ENCODE data around the gene PHLDA1.
"Not testable (repeated sequence)": the region's sequence is repeated elsewhere in the genome, so short reads cannot be mapped to it uniquely, and the experiment has no call there.

- not testable (repeated sequence) for TF ChIP-seq CTCF, POLR2A (IDR thresholded peaks at IDR 0.05)
These were observed 47.7 kb downstream of the PHLDA1 start for GRCh38 chr12:75983851-75984250.

Data from uterus (tissue), 2 donors.